A673 (cell line): ENCODE results near the gene SDC1. TPM values are rescaled to one million over a fixed set of nuclear protein-coding genes. Genes with fewer than 3 reads are reported as not detected.

Source experiments
- BruUV-seq: library from RNA; stranded (reverse); fragments of 400-500 nt; replicated peaks from 2 replicates; lab custom pipeline; 2021; lab: Mats Ljungman, UMichigan
- CTCF ChIA-PET: fragments of 300-600 bp; sonication (Branson Sonifier 250); formaldehyde crosslinking; loops from one replicate; lab custom pipeline; 2022; ENCODE audit warnings: antibody characterized with exemption; lab: Charles Lee
- POLR2A ChIA-PET: fragments of 300-600 bp; sonication (Branson Sonifier 250); formaldehyde crosslinking; loops from one replicate; lab custom pipeline; 2022; ENCODE audit warnings: antibody characterized with exemption; ENCODE audit not compliant: low non-redundant PET; lab: Charles Lee
- DNase-seq: peaks from one replicate; pipeline ENCODE4 v3.0.0-alpha.2; 2015; ENCODE audit warnings: low spot score
- H3K27ac ChIP-seq: fragments of 200-600 bp; sonication (generic); 2 replicates; pipeline ENCODE4 v1.5.1; 2016; ENCODE audit warnings: mixed run types, low read depth, mild to moderate bottlenecking, mixed read lengths, antibody characterized with exemption, low read length; ENCODE audit not compliant: poor library complexity, severe bottlenecking
- H3K27me3 ChIP-seq: fragments of 200-600 bp; sonication (generic); replicated peaks from 2 replicates; pipeline ENCODE4 v1.6.1; 2017; ENCODE audit warnings: mixed run types, low read depth, mild to moderate bottlenecking, mixed read lengths, antibody characterized with exemption, low read length; ENCODE audit not compliant: insufficient read depth, poor library complexity
- H3K36me3 ChIP-seq: fragments of 200-600 bp; sonication (generic); 2 replicates; pipeline ENCODE4 v1.6.1; 2016; ENCODE audit warnings: mixed run types, mild to moderate bottlenecking, mixed read lengths, antibody characterized with exemption, low read length; ENCODE audit not compliant: insufficient read depth, poor library complexity, severe bottlenecking
- H3K4me1 ChIP-seq: fragments of 200-600 bp; sonication (generic); 2 replicates; pipeline ENCODE4 v1.6.1; 2017; ENCODE audit warnings: mixed run types, mild to moderate bottlenecking, mixed read lengths, antibody characterized with exemption, low read length; ENCODE audit not compliant: insufficient read depth, poor library complexity, severe bottlenecking
- H3K4me3 ChIP-seq: fragments of 200-600 bp; sonication (generic); 2 replicates; pipeline ENCODE4 v1.5.1; 2016; ENCODE audit warnings: low read depth, mixed run types, mild to moderate bottlenecking, mixed read lengths, low read length; ENCODE audit not compliant: poor library complexity, severe bottlenecking
- H3K9me3 ChIP-seq: fragments of 200-600 bp; sonication (generic); 2 replicates; pipeline ENCODE4 v1.6.1; 2016; ENCODE audit warnings: mixed run types, low read depth, mild to moderate bottlenecking, mixed read lengths, antibody characterized with exemption, low read length; ENCODE audit not compliant: poor library complexity, severe bottlenecking
- EZH2 ChIP-seq: fragments of 200-600 bp; sonication (generic); IDR thresholded peaks from 2 replicates; pipeline ENCODE4 v1.6.1; 2017; ENCODE audit warnings: borderline replicate concordance, low read depth, mild to moderate bottlenecking, mixed read lengths, antibody characterized with exemption, low read length; ENCODE audit not compliant: poor library complexity, severe bottlenecking
- intact Hi-C: fragments of 100-400 bp; cut with micrococcal nuclease; formaldehyde crosslinking; loops from one replicate; pipeline ENCODE4 v1.10.0; 2022; ENCODE audit not compliant: unreplicated experiment
- total RNA-seq: library from RNA; stranded (reverse); gene quantifications from 2 replicates; pipeline ENCODE4 v1.2.3, GENCODE V29; 2021
- TF ChIP-seq, protein P1 (sequence below): fragments of 300-800, 200-600 bp; sonication (generic); conservative IDR thresholded peaks from 2 replicates; pipeline ENCODE4 v1.5.1; 2017; ENCODE audit warnings: low read depth, mild to moderate bottlenecking, antibody characterized with exemption, low read length, moderate library complexity, mixed read lengths

Gene SDC1
- total RNA-seq, 1 experiment from 2014 or later = 1.4 TPM

DNA sequence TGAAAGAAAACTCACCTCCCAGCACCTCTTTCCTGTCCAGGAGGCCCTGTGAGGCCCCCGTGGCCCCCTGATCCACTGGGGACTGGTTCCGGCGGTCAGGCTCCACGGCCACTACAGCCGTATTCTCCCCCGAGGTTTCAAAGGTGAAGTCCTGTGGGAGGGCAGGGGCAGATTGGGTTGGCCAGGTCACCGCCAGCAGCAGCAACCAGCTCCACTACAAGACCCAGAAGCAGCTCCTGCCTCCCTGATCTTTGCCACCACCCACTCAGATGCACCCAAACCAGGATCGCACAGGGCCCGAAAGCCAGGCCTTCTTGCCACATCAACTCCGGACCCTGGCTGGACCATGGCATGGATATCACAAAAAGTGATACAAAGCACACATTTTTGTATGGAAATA lies 21.9 kb downstream of the SDC1 start:
- H3K27ac ChIP-seq = no peak overlapping the region
- no peaks in the 10 kb centered on the region for H3K9me3 ChIP-seq
- H3K4me3 ChIP-seq = no peak overlapping the region
- no peaks in the 10 kb centered on the region for H3K36me3 ChIP-seq
- ChIA-PET CTCF (no interaction called here), POLR2A (no interaction called here)
- no peaks in the 10 kb centered on the region for H3K27me3 ChIP-seq
- no TSS peak for BruUV-seq
- intact Hi-C loops = no loop called here
- DNase-seq = no peak
- TF ChIP-seq, protein P1, sequence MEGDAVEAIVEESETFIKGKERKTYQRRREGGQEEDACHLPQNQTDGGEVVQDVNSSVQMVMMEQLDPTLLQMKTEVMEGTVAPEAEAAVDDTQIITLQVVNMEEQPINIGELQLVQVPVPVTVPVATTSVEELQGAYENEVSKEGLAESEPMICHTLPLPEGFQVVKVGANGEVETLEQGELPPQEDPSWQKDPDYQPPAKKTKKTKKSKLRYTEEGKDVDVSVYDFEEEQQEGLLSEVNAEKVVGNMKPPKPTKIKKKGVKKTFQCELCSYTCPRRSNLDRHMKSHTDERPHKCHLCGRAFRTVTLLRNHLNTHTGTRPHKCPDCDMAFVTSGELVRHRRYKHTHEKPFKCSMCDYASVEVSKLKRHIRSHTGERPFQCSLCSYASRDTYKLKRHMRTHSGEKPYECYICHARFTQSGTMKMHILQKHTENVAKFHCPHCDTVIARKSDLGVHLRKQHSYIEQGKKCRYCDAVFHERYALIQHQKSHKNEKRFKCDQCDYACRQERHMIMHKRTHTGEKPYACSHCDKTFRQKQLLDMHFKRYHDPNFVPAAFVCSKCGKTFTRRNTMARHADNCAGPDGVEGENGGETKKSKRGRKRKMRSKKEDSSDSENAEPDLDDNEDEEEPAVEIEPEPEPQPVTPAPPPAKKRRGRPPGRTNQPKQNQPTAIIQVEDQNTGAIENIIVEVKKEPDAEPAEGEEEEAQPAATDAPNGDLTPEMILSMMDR = no peak
- no peak for TF ChIP-seq EZH2
- no peaks in the 10 kb centered on the region for H3K4me1 ChIP-seq

- intact Hi-C loops = no loop called here
- TF ChIP-seq EZH2 = no peak
- TF ChIP-seq, protein P1 = no peak
- no peak for DNase-seq
- no peak overlapping the region for H3K27ac ChIP-seq
- H3K36me3 ChIP-seq = no peaks in the 10 kb centered on the region
- no peaks in the 10 kb centered on the region for H3K9me3 ChIP-seq
- ChIA-PET POLR2A (no interaction called here), CTCF (no interaction called here)
- H3K4me1 ChIP-seq = no peaks in the 10 kb centered on the region
- H3K4me3 ChIP-seq = no peak overlapping the region
- H3K27me3 ChIP-seq = no peaks in the 10 kb centered on the region
- BruUV-seq = no TSS peak
Measured at GRCh38 chr2:20201671-20202070, 23.3 kb downstream of the SDC1 start.

DNA sequence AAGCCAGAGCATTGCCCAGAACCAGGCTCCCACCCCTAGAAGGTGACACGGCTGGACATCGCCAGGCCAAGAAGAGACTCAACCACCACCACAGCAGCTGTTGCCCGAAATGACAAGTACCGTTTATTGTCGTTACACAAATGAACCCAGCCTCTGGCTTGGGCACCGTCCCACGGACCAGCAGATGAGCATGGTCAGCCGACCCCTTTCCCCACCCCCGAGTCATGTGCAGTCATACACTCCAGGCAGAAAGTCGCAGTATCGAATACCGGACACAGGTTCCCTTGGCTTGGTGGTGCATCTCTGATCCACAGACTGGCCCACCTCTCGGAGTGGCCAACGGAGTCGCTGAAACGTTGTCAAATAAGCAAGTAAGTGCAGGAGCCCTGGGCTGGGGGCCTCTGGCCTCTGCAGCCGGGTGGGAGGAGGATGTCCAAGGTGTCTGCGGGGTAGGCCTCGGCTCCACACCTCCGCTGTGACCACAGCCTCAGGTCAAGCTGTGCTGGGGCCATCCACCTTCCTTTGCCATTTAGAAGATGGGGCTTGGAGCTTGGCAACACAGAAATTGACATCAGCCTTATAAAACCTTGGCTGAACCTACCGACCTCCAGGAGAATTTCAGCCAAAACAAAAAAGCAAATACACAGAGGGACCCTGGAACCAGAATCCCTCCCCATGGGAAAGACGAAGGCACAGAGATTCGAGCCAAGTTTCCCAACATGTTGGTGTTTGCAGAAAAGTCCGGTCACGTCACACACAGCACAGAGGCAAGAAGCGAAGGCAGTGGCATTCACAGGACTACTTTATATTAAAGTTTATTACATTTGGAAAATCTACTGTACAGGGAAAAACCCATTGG lies 24.0 kb downstream of the SDC1 start:
- TF ChIP-seq EZH2 = no peak
- TF ChIP-seq, protein P1 = no peak
- ChIA-PET CTCF (no interaction called here), POLR2A (no interaction called here)
- intact Hi-C loops = no loop called here
- Histone ChIP-seq H3K4me1 (no peaks in the 10 kb centered on the region), H3K9me3 (no peaks in the 10 kb centered on the region), H3K36me3 (no peaks in the 10 kb centered on the region), H3K27ac (no peak overlapping the region), H3K27me3 (no peaks in the 10 kb centered on the region), H3K4me3 (no peak overlapping the region)
- BruUV-seq = no TSS peak
- DNase-seq = no peak
